Mesenchymal stem cell (in vitro differentiated cells and primary cell): Measurements from ENCODE around the gene NOTCH1.
A peak's percentile ranks its signal among the peaks of the same experiment; 100 is the strongest.

Experiments used
- DNase-seq: peaks from one replicate; pipeline ENCODE4 v3.0.0-alpha.2; 2013
- H2AFZ ChIP-seq: one replicate; pipeline ENCODE4 v1.6.1; 2013; ENCODE audit warnings: low read depth, mild to moderate bottlenecking, control low read depth, inconsistent platforms, low read length, moderate library complexity
- H2AK5ac ChIP-seq: 2 replicates; pipeline ENCODE4 v1.6.1; 2013; ENCODE audit warnings: low read length, moderate library complexity, mild to moderate bottlenecking, inconsistent platforms; ENCODE audit not compliant: severe bottlenecking
- H2BK120ac ChIP-seq: one replicate; pipeline ENCODE4 v1.6.1; 2013; ENCODE audit warnings: low read depth, mild to moderate bottlenecking, inconsistent platforms, low read length, moderate library complexity
- H2BK12ac ChIP-seq, 2 experiments: one replicate each; pipeline ENCODE4 v1.6.1; 2013; ENCODE audit warnings: inconsistent platforms in 2 of 2, low read length in 2 of 2, mild to moderate bottlenecking in 2 of 2, moderate library complexity in 2 of 2, control low read depth in 1 of 2
- H2BK15ac ChIP-seq: one replicate; pipeline ENCODE4 v1.6.1; 2013; ENCODE audit warnings: mild to moderate bottlenecking, low read depth, inconsistent platforms; ENCODE audit not compliant: poor library complexity, severe bottlenecking
- H2BK5ac ChIP-seq: 2 replicates; pipeline ENCODE4 v1.6.1; 2013; ENCODE audit warnings: low read depth, mild to moderate bottlenecking, low read length, control low read depth, inconsistent platforms; ENCODE audit not compliant: poor library complexity, severe bottlenecking
- H3K14ac ChIP-seq, 2 experiments: one replicate each; pipeline ENCODE4 v1.6.1; 2013; ENCODE audit warnings: inconsistent platforms in 2 of 2, low read length in 2 of 2, control low read depth in 1 of 2, mild to moderate bottlenecking in 1 of 2, moderate library complexity in 1 of 2
- H3K18ac ChIP-seq, 2 experiments: one replicate each; pipeline ENCODE4 v1.6.1; 2013; ENCODE audit warnings: inconsistent platforms in 2 of 2, low read length in 2 of 2, control low read depth in 1 of 2, low read depth in 1 of 2, mild to moderate bottlenecking in 1 of 2
- H3K23ac ChIP-seq, 2 experiments: one replicate each; pipeline ENCODE4 v1.6.1; 2013; ENCODE audit warnings: inconsistent platforms in 2 of 2, low read length in 2 of 2, mild to moderate bottlenecking in 2 of 2, moderate library complexity in 2 of 2, control low read depth in 1 of 2
- H3K27ac ChIP-seq: 2 replicates; pipeline ENCODE4 v1.5.1; 2013; ENCODE audit warnings: mild to moderate bottlenecking, moderate library complexity, low read length, control low read depth, inconsistent platforms; ENCODE audit not compliant: poor library complexity, severe bottlenecking
- H3K27me3 ChIP-seq, 2 experiments: 2 replicates each; pipeline versions ENCODE4 v1.6.1 to v1.7.0; 2013; ENCODE audit warnings: low read length in 2 of 2, mild to moderate bottlenecking in 2 of 2, moderate library complexity in 2 of 2, control low read depth in 1 of 2, inconsistent platforms in 1 of 2; ENCODE audit not compliant: control insufficient read depth in 1 of 2, insufficient read depth in 1 of 2
- H3K36me3 ChIP-seq, 2 experiments: 2 replicates each; pipeline versions ENCODE4 v1.6.1 to v1.7.0; 2013; ENCODE audit warnings: low read length in 2 of 2, control low read depth in 1 of 2, inconsistent platforms in 1 of 2, low read depth in 1 of 2, mild to moderate bottlenecking in 1 of 2; ENCODE audit not compliant: insufficient read depth in 2 of 2, control insufficient read depth in 1 of 2
- H3K4ac ChIP-seq, 2 experiments: one replicate each; pipeline ENCODE4 v1.6.1; 2013; ENCODE audit warnings: inconsistent platforms in 2 of 2, low read length in 2 of 2, mild to moderate bottlenecking in 2 of 2, moderate library complexity in 2 of 2, control low read depth in 1 of 2, low read depth in 1 of 2
- H3K4me1 ChIP-seq: 2 replicates; pipeline ENCODE4 v1.6.1; 2013; ENCODE audit warnings: low read depth, low read length, control low read depth; ENCODE audit not compliant: control insufficient read depth, insufficient read depth
- H3K4me2 ChIP-seq: 2 replicates; pipeline ENCODE4 v1.6.1; 2013; ENCODE audit warnings: low read length, mild to moderate bottlenecking, inconsistent platforms; ENCODE audit not compliant: poor library complexity, severe bottlenecking
- H3K4me3 ChIP-seq, 2 experiments: 2 replicates each; pipeline versions ENCODE4 v1.5.1 to v1.7.0; 2013; ENCODE audit warnings: low read length in 2 of 2, mild to moderate bottlenecking in 2 of 2, control low read depth in 1 of 2, low read depth in 1 of 2; ENCODE audit not compliant: insufficient read depth in 1 of 2
- H3K79me1 ChIP-seq: replicated peaks from 2 replicates; pipeline ENCODE4 v1.6.1; 2013; ENCODE audit warnings: mild to moderate bottlenecking, control low read depth, low read length, inconsistent platforms; ENCODE audit not compliant: poor library complexity, severe bottlenecking
- H3K9ac ChIP-seq: 2 replicates; pipeline ENCODE4 v1.7.0; 2013; ENCODE audit warnings: mild to moderate bottlenecking, low read length, moderate library complexity
- H3K9me3 ChIP-seq: 2 replicates; pipeline ENCODE4 v1.7.0; 2013; ENCODE audit warnings: mild to moderate bottlenecking, low read length; ENCODE audit not compliant: control insufficient read depth
- H4K8ac ChIP-seq: one replicate; pipeline ENCODE4 v1.6.1; 2013; ENCODE audit warnings: inconsistent platforms, mild to moderate bottlenecking, low read length, moderate library complexity
- H4K91ac ChIP-seq: one replicate; pipeline ENCODE4 v1.6.1; 2013; ENCODE audit warnings: mild to moderate bottlenecking, low read length, inconsistent platforms
- WGBS: methylation state at CpG from one replicate; pipeline ENCODE4 v1.1.7; 2013; ENCODE audit warnings: mixed read lengths; 5-methylcytosine and 5-hydroxymethylcytosine counted together

The NOTCH1 gene

DNA sequence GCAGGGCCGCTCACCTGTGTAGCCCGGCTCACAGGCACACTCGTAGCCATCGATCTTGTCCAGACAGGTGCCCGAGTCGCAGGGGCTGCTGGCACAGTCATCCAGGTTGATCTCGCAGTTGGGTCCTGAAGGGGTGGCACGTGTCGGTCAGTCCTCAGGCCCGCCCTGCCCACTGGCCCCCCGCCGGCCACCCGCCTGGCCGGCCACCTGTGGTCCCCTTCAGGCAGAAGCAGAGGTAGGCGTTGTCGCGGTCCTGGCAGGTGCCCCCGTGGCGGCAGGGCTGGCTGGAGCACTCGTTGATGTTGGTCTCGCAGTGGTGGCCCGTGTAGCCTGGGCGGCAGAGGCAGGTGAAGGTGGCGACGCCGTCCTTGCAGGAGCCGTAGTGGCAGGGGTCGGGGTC lies 30.6 kb downstream of the NOTCH1 start:
- Histone ChIP-seq H2BK15ac (no peak overlapping the region), H2AFZ (no peak overlapping the region), H4K91ac (peak overlapping the region; percentile 29), H3K4ac (no peak overlapping the region), H3K27ac (no peak overlapping the region), H3K36me3 (peaks cover 28 to 93% of the 10 kb centered on the region in 2 experiments), H3K27me3 (no peaks in the 10 kb centered on the region), H3K4me2 (no peak overlapping the region), H2AK5ac (no peak overlapping the region), H3K4me3 (peak overlapping the region in 1 of 2 experiments; percentile 33), H3K18ac (no peak overlapping the region), H3K23ac (no peak overlapping the region), H3K4me1 (peaks cover 23% of the 10 kb centered on the region), H3K9me3 (no peaks in the 10 kb centered on the region), H3K79me1 (peaks cover 13% of the 10 kb centered on the region), H2BK12ac (no peak overlapping the region), H4K8ac (no peak overlapping the region), H2BK5ac (no peak overlapping the region), H2BK120ac (no peak overlapping the region), H3K14ac (no peak overlapping the region), H3K9ac (no peak overlapping the region)
- WGBS: 96% methylated on average over 28 of the region's 28 CpGs
- DNase-seq: no peak

GRCh38 chr9:136514022-136514714 lies 31.7 kb downstream of the NOTCH1 start:
- Histone ChIP-seq H3K23ac (no peak overlapping the region), H3K14ac (no peak overlapping the region), H3K4me2 (no peak overlapping the region), H3K4ac (no peak overlapping the region), H4K8ac (no peak overlapping the region), H3K79me1 (peaks cover 13% of the 10 kb centered on the region), H2BK12ac (no peak overlapping the region), H3K4me1 (peaks cover 13% of the 10 kb centered on the region), H3K9ac (no peak overlapping the region), H2BK5ac (no peak overlapping the region), H2AFZ (no peak overlapping the region), H3K4me3 (no peak overlapping the region), H4K91ac (no peak overlapping the region), H2BK15ac (no peak overlapping the region), H2BK120ac (no peak overlapping the region), H3K27me3 (no peaks in the 10 kb centered on the region), H3K36me3 (peaks cover 31 to 99% of the 10 kb centered on the region in 2 experiments), H3K9me3 (no peaks in the 10 kb centered on the region), H3K27ac (no peak overlapping the region), H2AK5ac (no peak overlapping the region), H3K18ac (no peak overlapping the region)
- no peak for DNase-seq
- WGBS: 96% methylated on average over 29 of the region's 29 CpGs

- Histone ChIP-seq H4K91ac (no peak overlapping the region), H2BK12ac (no peak overlapping the region), H3K4me3 (peak overlapping the region in 1 of 2 experiments; percentile 5), H2BK15ac (no peak overlapping the region), H2BK120ac (no peak overlapping the region), H2AK5ac (no peak overlapping the region), H3K79me1 (peaks cover 11% of the 10 kb centered on the region), H3K9ac (no peak overlapping the region), H4K8ac (no peak overlapping the region), H2AFZ (no peak overlapping the region), H3K18ac (no peak overlapping the region), H3K4ac (no peak overlapping the region), H3K27ac (no peak overlapping the region), H3K4me1 (peaks cover 8% of the 10 kb centered on the region), H3K14ac (no peak overlapping the region), H3K23ac (no peak overlapping the region), H3K9me3 (no peaks in the 10 kb centered on the region), H3K4me2 (no peak overlapping the region), H2BK5ac (no peak overlapping the region), H3K27me3 (no peaks in the 10 kb centered on the region), H3K36me3 (peaks cover 29 to 99% of the 10 kb centered on the region in 2 experiments)
- no peak for DNase-seq
- WGBS: 98% methylated on average over 16 of the region's 16 CpGs
These were observed 32.7 kb downstream of the NOTCH1 start for GRCh38 chr9:136513191-136513590.

GRCh38 chr9:136512651-136513071 lies 33.2 kb downstream of the NOTCH1 start:
- Histone ChIP-seq H3K79me1 (peaks cover 15% of the 10 kb centered on the region), H3K4me1 (peaks cover 3% of the 10 kb centered on the region), H4K8ac (no peak overlapping the region), H3K14ac (no peak overlapping the region), H2AK5ac (no peak overlapping the region), H3K4me2 (no peak overlapping the region), H3K27ac (no peak overlapping the region), H3K4me3 (peak overlapping the region in 1 of 2 experiments; percentile 5), H2BK12ac (no peak overlapping the region), H4K91ac (no peak overlapping the region), H2AFZ (no peak overlapping the region), H3K27me3 (no peaks in the 10 kb centered on the region), H3K18ac (no peak overlapping the region), H3K9ac (no peak overlapping the region), H2BK120ac (no peak overlapping the region), H3K9me3 (no peaks in the 10 kb centered on the region), H2BK5ac (no peak overlapping the region), H3K4ac (no peak overlapping the region), H2BK15ac (no peak overlapping the region), H3K36me3 (peaks cover 30 to 99% of the 10 kb centered on the region in 2 experiments), H3K23ac (no peak overlapping the region)
- 94% methylated on average over 10 of the region's 13 CpGs for WGBS
- DNase-seq: no peak
